GM19043 (cell line): ENCODE measurements around the gene KCND2.

ENCODE experiments used
- ATAC-seq: cut with Tn5 transposase; IDR thresholded peaks from one replicate; pipeline ENCODE4 v1.9.1; 2021; ENCODE audit warnings: low read depth; ENCODE audit not compliant: unreplicated experiment

KCND2 gene

DNA sequence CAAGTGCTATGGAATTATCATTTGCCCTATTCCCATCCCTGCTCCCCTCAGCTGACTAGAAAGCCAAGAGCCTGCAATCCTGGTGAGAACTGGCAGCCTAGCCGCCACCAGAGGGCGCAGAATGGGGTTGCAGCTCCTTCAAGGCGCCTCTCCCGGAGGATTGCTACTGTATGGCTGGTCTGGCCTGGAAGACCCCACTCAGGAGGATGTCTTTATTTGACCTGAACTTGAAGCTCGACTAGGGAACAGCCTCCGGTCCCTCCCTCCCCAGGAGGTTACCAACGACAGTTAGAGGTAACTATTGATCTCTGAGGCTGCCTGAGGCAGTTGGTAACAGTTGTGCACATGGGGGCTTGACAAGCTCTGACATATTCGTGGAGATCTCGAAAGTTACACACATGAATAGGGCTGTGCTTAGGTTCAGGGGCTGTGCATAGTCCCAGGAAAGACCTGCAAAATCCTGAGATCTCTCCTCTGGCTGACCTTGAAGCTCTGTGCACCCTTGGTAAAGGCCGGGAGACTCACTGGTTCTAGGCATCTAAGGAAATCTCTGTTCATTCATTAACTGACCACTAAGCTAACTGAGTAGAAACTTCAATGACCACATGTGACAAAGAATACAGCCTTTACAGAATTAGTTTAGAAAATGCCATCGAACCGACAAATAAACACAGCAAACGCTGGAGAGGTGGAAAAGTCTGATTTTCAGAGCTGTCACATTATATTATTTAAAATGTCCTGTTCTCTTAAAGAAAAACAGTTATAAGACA, 519.3 kb downstream of the KCND2 start:
- peak; percentile 77 for ATAC-seq

DNA sequence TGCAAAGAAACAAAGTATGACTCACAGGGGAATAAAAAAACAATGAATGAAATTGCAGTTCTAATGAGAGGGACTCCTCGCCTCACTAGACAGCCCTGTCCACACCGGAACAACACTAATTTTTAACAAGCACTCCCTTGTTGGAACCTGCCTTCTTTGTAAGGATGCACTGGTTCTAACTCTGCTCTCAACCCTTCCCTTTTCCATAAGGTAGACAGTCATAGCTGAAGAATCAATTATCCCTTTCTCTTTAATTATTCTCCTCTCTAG, 519.8 kb downstream of the KCND2 start:
- no peak for ATAC-seq

DNA sequence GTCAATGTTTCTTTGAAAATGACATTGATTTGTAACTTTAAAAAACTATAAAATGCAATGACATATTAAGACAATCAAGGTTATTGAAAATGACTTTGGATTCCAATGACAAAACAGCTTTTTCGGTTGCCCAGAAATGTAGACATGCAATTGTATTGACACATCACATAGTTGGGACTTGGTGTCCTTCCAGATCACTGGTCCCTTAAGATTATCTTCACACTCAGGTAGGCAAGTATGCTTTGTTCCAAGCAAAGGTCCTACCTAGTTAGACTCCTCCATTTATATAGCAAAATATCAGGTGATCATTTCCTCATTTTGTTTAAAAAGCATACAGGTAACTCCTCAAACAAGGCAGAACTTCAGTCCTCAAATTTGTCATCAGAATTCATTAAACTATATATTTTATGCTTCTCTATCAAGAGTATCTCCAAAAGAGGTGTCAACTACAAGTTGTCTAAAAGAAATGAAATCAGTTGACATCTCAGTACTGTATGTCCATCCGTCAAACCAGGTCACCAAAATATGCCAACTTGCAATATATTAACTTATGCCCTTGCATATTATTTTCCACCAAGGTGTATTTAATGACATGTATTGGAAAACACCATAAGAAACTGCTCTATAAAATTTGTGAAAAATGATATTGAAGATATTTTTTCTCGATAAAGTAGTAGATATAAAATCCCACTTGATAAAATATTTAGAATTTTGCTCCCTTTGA, 520.4 kb downstream of the KCND2 start:
- no peak for ATAC-seq

DNA sequence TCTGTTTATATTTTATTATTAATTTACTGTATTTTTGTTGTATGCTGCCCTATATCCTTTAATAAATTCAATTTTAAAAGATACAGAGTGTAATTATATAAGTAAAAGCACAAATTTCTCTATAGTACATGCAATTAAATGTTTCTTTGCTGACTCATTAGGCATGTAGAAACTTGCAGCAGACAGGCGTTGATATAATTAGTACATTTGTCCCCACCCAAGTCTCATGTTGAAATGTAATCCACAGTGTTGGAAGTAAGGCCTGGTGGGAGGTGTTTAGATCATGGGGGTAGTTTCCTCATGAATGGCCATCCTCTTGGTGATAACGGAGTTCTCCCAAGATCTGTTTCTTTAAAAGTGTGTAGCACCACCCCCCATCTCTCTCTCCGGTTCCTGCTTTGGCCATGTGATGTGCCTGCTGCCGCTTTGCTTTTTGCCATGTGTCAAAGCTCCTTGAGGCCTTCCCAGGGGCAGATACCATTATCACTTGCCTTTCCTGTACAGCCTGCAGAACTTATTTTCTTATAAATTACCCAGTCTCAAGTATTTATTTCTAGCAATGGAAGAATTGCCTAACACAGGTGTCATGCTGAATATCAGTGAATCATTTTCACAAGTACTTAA, 521.2 kb downstream of the KCND2 start:
- ATAC-seq, result no peak

DNA sequence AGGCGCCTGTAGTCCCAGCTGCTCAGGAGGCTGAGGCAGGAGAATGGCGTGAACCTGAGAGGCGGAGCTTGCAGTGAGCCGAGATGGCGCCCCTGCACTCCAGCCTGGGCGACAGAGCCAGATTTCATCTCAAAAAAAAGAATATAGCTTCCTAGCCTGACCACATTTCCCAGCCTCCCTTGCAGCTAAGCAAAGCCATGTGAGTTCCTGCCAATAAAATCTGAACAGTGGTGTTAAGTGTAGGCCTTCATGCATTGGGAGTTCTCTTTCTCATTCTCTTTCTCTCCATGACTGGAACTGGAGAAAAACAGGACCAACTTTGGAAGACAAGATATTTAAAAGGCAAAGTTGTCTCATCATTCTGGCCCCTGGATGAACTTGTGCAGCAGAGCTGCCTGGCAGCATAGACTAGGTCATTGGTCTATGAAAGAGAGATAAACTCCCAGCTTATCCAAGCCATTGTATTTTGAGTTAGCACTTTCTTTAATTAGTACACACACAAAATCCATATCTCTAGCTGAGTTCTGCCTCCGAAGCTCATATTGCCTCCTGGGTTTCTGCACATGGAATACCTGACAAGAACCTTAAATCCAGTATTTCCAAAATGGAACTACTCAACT, 524.2 kb downstream of the KCND2 start:
- no peak for ATAC-seq

DNA sequence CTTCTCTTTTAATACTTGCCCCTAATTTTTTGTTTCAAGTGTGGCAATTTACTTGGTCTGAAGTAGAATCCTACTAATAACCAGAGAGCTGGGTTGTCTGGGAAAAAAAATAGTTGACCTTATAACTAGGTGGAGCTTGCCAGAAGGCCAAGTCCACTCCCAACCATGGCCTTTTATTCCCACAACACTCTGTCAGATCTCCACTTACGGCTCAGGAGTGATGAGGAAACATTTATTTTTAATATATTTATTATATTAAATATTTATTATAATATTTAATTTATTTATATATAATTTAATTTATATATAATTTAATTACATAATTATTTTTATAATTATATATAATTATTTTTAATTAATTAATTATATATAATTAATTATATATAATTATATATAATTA, 526.2 kb downstream of the KCND2 start:
- ATAC-seq, result no peak
